SHP77 treated with DMSO at 0.1 percent for 48 hours (cell line): ENCODE data around the gene POR.
"Not testable (repeated sequence)": the region's sequence is repeated elsewhere in the genome, so short reads cannot be mapped to it uniquely, and the experiment has no call there.

Experiments
- DNase-seq: peaks from one replicate; lab custom pipeline; 2025; lab: John Stamatoyannopoulos, UW

Gene POR

DNA sequence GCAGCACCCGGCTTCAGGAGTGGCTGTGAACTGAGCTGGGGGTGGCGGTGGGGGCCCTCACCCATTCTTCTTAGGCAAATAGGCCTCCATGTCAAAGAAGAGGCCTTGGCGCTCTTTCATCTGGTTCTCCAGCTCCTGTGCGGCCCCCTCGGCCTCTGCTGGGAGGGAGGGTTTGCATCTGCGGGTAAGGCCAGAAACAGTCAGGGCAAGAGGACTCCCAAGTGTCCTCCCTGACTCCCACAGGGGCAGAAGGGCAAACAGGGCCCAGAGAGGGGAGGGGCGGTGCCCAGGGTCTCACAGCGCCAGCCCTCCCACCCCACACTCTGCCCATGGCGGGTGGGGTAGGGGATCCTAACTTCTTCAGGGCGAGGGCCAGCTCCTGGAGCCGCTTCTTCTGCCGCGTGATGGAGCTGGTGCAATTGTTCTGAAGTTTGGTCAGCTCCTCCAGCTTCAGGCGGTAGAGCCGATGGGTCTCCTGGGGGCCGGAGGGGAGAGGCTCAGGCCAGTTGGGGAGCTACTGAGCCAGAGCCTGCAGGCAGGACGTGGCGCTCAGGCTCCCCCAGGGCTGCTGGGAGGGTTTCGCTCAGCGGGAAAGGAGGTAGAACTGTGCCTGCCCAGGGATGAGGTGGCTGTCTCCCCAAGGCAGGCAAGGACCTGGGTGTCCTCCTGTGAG, 77.3 kb downstream of the POR start:
- DNase-seq: no peak

DNA sequence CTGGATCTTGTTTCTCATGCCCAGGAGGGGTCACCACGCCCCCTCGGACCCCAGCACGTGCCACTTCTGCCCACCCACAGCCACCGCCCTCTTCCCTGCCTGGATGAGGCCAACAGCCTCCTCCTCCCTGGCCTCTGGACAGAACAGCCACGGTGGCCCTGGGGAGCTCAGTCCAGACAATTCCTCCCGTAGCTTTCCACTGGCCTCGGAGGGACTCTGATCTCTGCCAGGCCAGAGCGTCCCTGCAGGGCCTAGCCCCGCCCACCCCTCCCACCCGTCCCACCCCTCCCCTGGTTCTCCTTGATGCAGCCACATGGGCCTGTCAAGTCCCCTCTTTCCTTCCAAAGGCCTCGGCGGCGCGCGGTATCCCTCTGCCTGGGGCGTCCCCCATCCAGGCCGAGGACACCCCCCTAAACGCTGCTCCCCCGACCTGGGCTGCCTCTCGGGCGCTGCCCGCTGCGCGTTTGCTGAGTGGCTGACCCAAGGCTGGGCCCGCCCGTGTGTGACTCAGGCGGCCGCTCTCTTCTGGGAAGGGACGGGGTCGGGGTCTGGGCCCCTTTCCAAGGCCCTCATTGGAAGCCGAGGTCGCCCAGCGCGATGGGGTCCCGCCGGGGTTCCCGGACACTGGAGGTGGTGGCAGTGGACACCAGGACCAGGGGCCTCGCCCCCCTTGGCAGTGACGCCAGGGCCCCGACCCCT, 78.9 kb downstream of the POR start:
- no peak for DNase-seq

DNA sequence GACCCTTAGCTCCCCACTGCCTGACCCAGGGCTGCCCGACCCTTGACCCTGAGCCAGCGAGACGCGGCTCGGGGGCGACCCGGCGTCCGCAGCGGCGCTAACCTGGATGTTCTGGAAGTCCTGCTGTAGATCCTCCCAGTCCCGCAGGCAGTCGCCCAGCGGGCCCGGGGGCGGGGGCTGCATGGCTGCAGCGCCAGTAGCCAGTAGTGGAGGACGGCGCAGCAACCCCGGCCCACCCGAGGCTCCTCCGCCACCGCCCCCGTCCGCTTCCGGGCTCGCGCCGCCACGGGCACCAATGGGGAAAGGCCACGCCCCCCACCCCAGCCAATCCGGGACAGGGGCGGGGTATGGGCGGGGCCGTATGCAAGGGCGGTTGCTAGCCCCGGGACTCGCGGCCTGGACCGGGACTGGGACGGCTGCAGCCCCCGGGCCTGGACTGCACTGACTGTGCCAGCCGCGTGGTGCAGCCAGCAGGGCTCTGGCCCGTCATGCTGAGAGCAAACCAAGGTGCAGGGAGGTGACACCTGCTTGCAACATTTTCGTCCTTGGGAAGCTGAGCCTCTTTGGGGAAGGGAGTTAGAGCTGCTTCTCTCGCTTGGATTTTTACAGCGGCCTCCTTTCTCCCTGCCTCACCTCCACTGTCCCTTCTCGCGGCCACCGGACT, 79.6 kb downstream of the POR start, which contains the start of gene TMEM120A:
TSS of gene TMEM120A (minus strand) at position 208 of the 664 bp plus-strand sequence. CDS start at position 183, 25 bp downstream.
- DNase-seq: peak; percentile 63

DNA sequence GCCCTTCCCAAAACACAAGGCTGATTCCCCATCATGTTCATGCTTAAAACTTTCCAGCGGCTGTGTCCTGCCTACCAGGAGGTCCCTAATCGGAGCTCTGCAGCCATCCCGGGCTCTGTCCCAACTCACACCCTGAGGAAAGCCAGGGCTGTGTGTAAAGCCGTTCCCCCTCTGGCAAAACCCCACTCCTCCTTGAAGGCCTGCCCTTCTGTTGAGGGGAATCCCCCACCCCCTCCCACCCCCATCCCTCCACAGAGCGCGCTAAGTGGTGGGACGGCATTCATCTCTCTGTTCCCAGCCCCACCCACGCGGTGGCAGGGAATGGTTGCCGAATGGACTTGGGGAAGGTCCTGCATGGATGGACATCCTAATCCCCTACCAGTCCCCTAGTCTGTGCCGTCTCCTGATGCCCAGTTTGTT, 80.1 kb downstream of the POR start:
- no peak for DNase-seq

DNA sequence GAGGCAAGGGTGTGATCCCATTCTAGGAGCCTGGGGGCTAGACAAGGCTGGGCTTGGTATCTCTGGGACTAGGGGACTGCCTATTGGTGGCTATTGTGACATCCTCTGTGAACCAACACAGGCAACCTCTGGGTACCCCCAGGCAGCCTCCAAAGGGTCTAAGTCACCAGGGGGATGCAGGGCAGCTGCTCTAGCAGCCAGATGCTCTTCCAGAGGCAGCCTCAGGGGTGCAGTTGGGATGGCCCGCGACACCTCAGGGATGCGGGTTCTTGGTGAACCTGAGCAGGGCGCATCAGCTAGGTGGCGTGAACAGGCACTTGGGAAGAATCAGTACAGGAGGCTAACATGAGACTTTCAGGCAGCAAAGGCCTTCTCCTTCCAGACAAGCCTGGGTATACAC, 81.0 kb downstream of the POR start:
- DNase-seq: no peak

DNA sequence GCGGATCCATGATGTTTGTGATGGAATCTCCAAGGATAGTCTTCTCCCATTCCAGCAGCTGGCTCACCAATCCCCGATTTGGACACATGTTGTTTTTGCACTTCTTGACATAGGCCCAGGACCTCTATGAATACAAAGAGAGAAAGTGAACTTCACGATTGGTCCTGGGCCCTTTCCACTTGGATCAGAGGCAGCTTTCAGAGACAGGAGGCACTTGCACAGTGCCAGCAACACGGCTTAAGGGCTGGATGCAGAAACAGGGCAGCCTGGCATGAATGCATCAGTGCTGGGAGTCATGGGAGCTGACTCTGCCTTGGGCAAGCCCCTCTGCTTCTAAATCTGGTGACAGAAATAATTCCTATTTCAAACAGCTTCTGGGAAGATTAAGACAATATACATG, 81.5 kb downstream of the POR start:
- DNase-seq: no peak

DNA sequence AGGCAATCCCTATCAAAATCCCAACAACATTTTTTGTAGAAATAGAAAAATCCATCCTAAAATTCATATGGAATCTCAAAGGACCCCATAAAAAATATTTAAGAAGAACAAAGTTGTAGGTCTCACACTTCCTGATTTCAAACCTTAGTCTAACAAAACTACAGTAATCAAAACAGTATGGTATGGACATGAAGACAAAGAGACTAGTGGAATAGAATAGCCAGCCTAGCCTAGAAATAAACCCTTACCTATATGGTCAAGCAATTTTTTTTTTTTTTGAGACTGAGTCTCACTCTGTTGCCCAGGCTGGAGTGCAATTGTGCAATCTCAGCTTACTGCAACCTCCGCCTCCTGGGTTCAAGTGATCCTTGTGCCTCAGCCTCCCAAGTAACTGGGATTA, 83.1 kb downstream of the POR start:
- DNase-seq: no peak

DNA sequence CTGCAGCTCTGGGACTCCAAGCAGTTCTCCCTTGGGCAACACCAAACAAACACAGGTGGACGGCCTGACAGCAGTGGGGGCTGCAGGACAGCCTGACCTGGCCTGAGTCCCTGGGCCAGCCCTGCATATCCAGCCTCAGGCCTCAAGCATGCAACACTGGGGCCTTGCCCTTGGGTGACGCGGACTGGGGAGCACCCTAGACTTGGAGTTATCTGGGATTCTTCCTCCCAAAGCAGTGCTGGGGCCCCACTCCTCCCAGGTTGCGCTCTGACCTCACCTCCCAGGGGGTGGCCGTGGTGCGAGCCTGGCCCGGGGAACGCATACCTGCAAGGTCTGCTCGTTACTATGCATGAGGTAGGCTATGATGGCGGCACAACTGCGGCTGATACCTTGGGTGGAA, 85.6 kb downstream of the POR start:
- DNase-seq: no peak

DNA sequence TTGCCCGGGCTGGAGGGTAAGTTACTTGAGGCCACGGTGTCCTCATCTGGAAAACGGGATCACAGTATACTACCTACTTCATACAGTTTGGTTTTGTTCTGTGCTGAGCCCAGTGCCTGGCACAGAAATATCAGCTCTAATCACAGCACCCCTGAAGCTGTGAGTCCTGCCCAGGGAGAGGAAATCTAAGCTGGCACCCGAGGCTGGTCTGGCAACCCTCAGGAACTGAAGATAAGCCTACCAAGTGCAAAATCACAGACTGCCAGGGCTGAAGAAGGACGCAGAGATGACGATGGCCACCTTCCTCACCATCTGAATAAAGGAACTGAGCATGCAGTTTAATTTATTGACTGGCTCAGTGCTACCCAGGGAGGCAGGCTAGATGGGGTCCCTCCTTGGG, 87.2 kb downstream of the POR start:
- DNase-seq: no peak

DNA sequence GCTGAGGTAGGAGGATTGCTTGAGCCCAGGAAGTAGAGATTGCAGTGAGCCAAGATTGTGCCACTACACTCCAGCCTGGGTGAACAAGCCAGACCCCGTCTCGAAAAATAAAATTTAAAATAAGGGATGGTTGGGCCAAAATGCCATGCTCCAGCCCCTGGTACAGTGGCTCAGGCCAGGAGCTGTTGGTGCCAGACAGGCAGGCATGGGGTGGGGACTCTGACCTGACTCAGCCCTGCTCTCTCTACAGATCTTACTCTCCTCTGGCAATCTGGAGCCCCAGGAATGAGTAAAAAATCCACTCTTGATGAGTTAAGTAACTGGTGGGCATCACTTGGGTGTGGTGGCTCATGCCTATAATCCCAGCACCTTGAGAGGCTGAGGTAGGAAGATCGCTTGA, 87.9 kb downstream of the POR start:
- DNase-seq: no peak

DNA sequence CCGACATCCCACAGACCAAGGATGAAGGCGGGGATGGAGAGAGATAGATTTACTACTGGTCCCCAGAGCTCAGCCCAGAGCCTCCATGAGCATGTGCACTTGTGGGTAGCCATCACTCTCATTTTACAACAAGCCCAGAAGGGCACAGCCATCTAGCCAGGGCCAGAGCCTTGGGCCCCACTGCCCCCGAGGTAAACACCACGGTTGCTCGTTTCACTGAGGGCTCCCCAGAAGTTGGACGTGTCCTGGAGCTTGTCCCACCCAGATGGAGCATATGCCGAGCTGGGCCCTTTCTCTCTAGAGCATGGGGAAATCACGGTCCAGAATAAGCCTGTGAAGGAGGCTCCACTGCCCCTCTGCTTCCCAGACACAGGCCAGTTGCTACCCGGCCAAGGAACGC, 88.4 kb downstream of the POR start:
- no peak for DNase-seq

DNA sequence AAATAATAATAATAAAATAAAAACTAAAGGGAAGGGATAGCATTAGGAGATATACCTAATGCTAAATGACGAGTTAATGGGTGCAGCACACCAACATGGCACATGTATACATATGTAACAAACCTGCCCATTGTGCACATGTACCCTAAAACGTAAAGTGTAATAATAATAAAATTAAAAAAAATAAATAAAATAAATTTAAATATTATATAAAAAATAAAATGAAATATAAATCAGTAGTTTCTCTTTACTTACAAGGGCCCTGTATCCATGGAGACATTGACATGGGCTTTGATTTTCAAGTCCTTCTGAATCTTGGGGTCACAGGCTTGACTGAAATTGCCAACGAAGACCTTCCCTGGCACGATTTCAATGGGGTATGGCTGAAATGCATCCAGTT, 90.0 kb downstream of the POR start:
- DNase-seq: not testable (repeated sequence)

DNA sequence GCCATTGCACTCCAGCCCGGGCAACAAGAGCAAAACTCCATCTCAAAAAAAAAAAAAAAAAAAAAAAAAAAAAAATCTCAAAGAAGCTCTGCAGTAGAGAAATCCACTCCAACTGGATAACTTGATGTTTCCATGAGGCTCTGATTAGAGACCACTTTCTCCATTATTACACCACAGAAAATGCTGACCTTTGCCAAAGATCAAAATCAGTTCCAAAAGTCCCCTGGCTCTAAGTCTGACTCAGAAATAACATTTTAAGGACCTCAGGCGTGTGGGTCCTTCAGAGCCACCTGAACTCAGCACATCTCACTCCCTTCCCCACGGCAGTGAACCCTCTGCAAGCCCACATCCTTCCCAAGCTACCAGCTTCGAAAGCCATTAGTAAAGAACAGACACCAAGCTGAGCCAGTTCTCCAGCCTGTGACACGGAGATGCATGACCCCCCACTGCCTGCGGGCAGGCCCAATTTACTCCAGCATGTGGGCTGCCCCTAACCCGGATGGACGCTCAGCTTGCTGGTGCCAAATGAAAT, 93.3 kb downstream of the POR start:
- DNase-seq: no peak

DNA sequence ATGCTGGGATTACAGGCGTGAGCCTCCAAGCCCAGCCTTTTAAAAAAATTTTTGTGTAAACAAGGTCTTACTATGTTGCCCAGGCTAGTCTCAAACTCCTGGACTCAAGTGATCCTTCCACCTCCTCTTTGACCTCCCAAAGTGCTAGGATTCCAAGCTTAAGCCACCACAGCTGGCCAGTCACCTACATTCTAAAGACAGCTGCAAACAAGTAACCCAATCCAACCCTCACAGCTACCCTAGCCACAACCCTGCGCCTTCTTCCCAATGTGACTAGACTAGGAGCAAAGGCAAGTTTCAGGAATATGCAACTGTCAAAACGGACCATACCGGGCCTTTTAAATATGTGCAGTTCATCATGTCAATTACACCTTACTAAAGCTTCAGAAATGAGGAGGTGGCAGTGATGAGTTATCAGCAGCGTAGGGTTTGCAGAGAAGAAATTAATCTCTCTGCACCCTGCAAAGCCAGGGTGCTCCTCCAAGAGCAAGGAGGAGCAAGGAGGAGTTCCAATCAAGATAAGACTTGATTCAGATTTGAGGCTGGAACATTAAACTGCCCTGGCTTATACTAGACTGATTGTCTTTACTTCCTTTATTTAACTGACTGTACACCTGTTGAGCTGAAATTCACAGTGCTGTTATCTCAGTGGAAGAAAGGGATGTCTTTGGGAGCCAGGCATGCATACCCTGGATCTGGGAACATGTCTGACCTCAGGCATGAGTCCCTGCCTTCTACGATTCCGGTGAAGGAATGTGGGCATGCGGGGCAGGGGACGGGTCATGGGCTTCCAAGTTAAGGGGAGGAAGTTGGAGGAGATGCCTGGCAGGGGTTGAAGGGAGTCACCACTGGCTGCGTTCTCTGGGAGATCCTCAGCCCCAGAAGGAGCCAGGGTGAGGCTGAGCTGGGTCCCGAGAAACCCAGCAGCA, 95.0 kb downstream of the POR start:
- DNase-seq: no peak

DNA sequence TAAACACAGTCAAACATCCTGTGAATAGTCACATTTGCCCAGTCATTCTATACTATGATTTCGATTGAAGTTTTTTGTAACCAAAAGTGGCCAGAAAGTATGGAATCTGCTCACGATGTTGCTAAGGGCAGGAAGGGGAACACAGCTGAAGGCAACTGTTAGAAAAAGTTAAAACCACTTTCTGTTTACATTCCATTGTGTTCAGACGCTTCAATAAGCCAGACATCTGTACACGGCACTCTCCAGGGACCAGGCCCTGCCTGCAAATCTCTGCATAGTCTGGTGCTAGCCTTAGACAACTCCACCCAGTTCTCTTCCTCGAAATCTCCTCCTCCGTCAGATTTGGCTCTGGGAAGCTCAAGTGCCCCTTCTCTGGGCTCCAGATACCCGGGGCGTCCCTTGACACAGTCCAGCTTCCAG, 96.5 kb downstream of the POR start:
- DNase-seq: no peak

DNA sequence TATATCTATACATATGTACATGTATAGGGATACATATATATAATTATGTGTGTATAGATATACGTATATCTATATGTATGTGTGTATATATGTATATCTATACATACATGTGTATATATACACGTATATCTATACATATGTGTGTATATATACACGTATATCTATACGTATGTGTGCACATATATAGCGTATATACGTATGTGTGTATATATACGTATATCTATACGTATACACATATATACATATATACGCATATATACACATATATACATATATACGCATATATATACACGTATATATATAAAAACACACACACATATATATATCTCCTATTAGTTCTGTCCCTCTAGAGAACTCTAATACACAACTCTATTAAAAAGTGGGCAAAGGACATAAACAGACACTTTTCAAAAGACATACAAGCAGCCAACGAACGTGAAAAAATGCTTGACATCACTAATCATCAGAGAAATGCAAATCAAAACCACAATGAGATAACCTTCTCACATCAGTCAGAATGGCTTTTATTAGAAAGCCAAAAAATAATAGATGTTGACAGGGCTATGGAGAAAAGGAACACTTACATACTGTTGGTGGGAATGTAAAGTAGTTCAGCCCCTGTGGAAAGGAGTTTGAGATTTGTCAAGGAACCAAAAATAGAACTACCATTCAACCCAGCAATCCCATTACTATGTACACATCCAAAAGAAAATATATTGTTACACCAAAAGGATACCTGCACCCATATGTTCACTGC, 101.4 kb downstream of the POR start:
- no peak for DNase-seq

DNA sequence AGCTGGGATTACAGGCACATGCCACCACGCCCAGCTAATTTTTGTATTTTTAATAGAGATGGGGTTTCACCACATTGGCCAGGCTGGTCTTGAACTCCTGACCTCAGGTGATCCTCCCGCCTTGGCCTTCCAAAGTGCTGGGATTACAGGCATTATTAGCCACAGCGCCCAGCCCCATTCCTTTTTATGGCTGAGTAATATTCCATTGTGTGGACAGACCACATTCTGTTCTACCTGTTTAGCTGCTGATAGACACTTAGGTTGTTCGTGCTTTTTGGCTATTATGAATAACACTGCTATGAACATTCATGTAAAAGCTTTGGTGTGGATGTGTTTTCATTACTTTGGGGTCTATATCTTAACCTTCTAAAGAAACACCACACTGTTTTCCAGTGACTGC, 103.6 kb downstream of the POR start:
- not testable (repeated sequence) for DNase-seq

DNA sequence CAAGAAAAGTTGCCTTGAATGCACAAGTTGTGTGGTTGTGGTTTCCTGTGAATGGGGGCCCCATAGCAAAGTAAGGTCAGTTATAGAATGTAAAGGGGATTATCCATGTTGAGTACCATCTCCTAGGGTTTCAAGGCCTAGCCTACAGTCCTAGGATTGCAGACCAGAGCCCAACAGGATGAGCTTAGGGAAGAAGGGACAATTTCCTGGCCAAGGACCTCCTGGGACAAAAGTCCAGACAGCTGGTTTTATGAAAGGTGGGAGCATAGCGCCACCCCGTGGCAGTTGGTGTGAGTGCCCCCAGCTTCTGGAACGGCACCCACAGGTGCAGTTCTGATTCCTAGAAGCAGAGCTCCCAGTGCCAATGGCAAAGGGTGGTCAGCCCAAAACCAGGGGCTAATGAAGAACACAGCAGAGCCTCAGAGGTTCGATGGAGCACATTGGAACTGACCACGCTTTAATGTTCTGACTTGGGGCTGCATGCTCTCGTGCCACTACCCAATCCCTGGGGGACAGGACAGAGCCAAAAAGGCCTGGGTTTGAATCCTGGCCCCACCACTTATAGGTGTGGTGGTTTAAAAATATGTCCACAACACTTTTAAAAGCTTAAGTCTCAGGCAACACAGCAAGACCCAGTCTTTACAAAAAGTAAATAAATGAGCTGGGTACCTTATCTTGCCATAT, 105.2 kb downstream of the POR start:
- peak; percentile 9 for DNase-seq

DNA sequence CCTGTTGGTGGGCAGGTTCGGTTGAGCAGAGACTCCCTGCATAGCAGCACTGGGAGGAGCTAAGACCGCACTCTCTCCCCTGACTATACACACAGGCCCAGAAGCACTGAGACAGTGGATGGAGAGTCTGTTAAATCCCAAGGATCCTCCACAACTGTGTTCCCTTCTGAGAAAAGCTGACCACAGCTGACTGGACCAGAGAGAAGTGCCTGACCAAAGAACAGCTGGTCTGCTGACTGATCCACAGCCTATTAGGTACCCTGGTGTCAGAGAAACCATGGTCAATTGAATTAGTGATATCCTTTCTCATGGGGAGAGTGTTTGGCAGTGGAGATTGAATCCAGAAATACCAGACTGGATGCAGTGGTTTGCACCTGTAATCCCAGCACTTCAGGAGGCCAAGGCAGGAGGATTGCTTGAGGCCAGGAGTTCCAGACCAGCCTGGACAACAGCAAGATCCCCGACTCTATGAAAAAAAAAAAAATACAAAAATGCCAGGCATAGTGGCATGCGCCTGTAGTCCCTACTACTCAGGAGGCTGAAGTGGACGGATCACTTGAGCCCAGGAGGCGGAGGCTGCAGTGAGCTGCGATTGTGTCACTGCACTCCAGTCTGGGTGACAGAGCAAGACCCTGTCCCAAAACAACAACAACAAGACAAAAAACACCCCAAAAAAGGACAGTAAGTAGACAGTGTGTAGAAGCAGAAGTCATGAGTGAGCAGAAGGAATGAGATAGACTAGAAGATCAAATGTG, 107.2 kb downstream of the POR start:
- no peak for DNase-seq

DNA sequence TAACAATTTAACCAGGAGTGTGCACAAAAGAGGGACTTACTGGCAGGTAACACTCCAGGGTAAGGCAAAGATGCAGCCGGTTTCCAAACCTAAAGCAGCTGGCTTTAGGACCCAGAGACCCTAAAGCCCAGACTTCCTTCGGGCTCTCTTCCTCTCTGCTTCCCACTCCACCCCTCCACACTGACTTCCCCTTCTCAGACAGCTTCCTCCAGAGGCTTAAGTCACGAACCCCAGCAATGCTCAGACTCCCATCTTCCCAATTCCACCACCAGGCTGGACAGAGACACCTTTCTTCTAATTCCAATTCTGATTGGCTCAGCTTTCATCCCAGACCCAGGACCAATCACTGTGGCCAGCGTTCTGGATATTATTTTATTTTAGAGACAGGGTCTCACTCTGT, 108.0 kb downstream of the POR start:
- DNase-seq: no peak
